HCT116 (cell line): ENCODE data around the gene SLCO4C1. TPM values are rescaled to one million over a fixed set of nuclear protein-coding genes. Genes with fewer than 3 reads are reported as not detected.

Experiments used
- ATAC-seq: fragments of 200-7000 bp; cut with Tn5 transposase; 2 replicates; pipeline ENCODE4 v1.9.1; 2020; ENCODE audit warnings: mild to moderate bottlenecking, moderate library complexity
- BruUV-seq: library from RNA; stranded (reverse); fragments of 400-500 nt; replicated peaks from 2 replicates; lab custom pipeline; 2021; lab: Mats Ljungman, UMichigan
- CTCF ChIA-PET: fragments of 300-600 bp; sonication (Branson Sonifier 250); formaldehyde crosslinking; loops from one replicate; lab custom pipeline; 2021; ENCODE audit warnings: antibody characterized with exemption; lab: Charles Lee
- POLR2A ChIA-PET: fragments of 300-600, 350-600 bp; sonication (Branson Sonifier 250); formaldehyde crosslinking; loops from one replicate; lab custom pipeline; 2021; ENCODE audit warnings: antibody characterized with exemption; lab: Charles Lee
- RAD21 ChIA-PET, 2 experiments: fragments of 300-600 bp; sonication (Branson Sonifier 250); formaldehyde crosslinking; loops; one replicate each; lab custom pipeline; 2023; ENCODE audit warnings: low total read pairs in 2 of 2; ENCODE audit not compliant: uncharacterized antibody in 2 of 2, unreplicated experiment in 2 of 2, low non-redundant PET in 1 of 2; lab: Charles Lee
- DNase-seq: peaks from one replicate; pipeline ENCODE4 v3.0.0-alpha.2; 2010; ENCODE audit warnings: low read depth, low spot score
- H2AFZ ChIP-seq: fragments of 200-600 bp; shearing (Covaris generic), sonication (generic); 2 replicates; pipeline ENCODE4 v1.6.1; 2017; ENCODE audit warnings: low read depth, mixed run types, mixed read lengths, antibody characterized with exemption, low read length; ENCODE audit not compliant: poor library complexity, severe bottlenecking
- H3K27ac ChIP-seq: 2 replicates; pipeline ENCODE4 v1.5.1; 2012; ENCODE audit warnings: low read depth, low read length
- H3K27me3 ChIP-seq: fragments of 200-600 bp; sonication (generic); 2 replicates; pipeline ENCODE4 v1.6.1; 2016; ENCODE audit warnings: mixed run types, low read length, mixed read lengths; ENCODE audit not compliant: insufficient read depth
- H3K36me3 ChIP-seq, 2 experiments: fragments of 200-500 bp in 1 of 2; fragments of 200-600 bp in 1 of 2; sonication (Bioruptor generic) in 1 of 2; sonication (generic) in 1 of 2; 2 replicates each; pipeline versions ENCODE4 v1.5.1 to v1.6.1; 2014 to 2016; ENCODE audit warnings: low read length in 2 of 2, inconsistent platforms in 1 of 2, mixed read lengths in 1 of 2, mixed run types in 1 of 2; ENCODE audit not compliant: insufficient read depth in 2 of 2, control insufficient read depth in 1 of 2
- H3K4me1 ChIP-seq, 2 experiments: fragments of 200-600 bp in 1 of 2; sonication (generic) in 1 of 2; 2 replicates each; pipeline versions ENCODE4 v1.5.1 to v1.6.1; 2012 to 2017; ENCODE audit warnings: low read length in 2 of 2, inconsistent platforms in 1 of 2, mild to moderate bottlenecking in 1 of 2, mixed read lengths in 1 of 2, mixed run types in 1 of 2, moderate library complexity in 1 of 2; ENCODE audit not compliant: insufficient read depth in 2 of 2, control insufficient read depth in 1 of 2
- H3K4me2 ChIP-seq: fragments of 200-600 bp; sonication (generic); 2 replicates; pipeline ENCODE4 v1.6.1; 2017; ENCODE audit warnings: mixed run types, low read length, mixed read lengths
- H3K4me3 ChIP-seq, 2 experiments: fragments of 200-600 bp in 1 of 2; sonication (generic) in 1 of 2; replicated peaks in 1 of 2; 2 replicates each; pipeline ENCODE4 v1.5.1; 2011 to 2016; ENCODE audit warnings: low read length in 2 of 2, control low read depth in 1 of 2, low read depth in 1 of 2, mild to moderate bottlenecking in 1 of 2, mixed read lengths in 1 of 2, mixed run types in 1 of 2
- H3K79me2 ChIP-seq: fragments of 200-600 bp; sonication (generic); 2 replicates; pipeline ENCODE4 v1.6.1; 2017; ENCODE audit warnings: mild to moderate bottlenecking, mixed run types, low read length, moderate library complexity, mixed read lengths; ENCODE audit not compliant: insufficient read depth
- H3K9ac ChIP-seq: fragments of 200-600 bp; sonication (generic); 2 replicates; pipeline ENCODE4 v1.6.1; 2016; ENCODE audit warnings: low read length, mixed read lengths
- H3K9me2 ChIP-seq: fragments of 200-600 bp; sonication (generic), shearing (Covaris generic); 2 replicates; pipeline ENCODE4 v1.6.1; 2017; ENCODE audit warnings: mixed run types, mild to moderate bottlenecking, moderate library complexity; ENCODE audit not compliant: insufficient read depth
- H3K9me3 ChIP-seq, 2 experiments: fragments of 200-500 bp in 1 of 2; fragments of 200-600 bp in 1 of 2; sonication (Bioruptor generic) in 1 of 2; sonication (generic) in 1 of 2; 2 replicates each; pipeline ENCODE4 v1.6.1; 2014 to 2017; ENCODE audit warnings: low read length in 2 of 2, mixed read lengths in 2 of 2, inconsistent platforms in 1 of 2, low read depth in 1 of 2, mild to moderate bottlenecking in 1 of 2, mixed run types in 1 of 2, moderate library complexity in 1 of 2; ENCODE audit not compliant: control insufficient read depth in 1 of 2, insufficient read depth in 1 of 2
- H4K20me1 ChIP-seq: fragments of 200-600 bp; sonication (generic), shearing (Covaris generic); 2 replicates; pipeline ENCODE4 v1.6.1; 2017; ENCODE audit warnings: mixed run types, mild to moderate bottlenecking, moderate library complexity; ENCODE audit not compliant: insufficient read depth
- ATF3 ChIP-seq: IDR thresholded peaks from 2 replicates; pipeline ENCODE4 v1.6.1; 2012
- CEBPB ChIP-seq: IDR thresholded peaks from 2 replicates; pipeline ENCODE4 v1.6.1; 2012; ENCODE audit warnings: low read depth
- EGR1 ChIP-seq: IDR thresholded peaks from 2 replicates; pipeline ENCODE4 v1.6.1; 2012; ENCODE audit warnings: low read depth
- ELF1 ChIP-seq: IDR thresholded peaks from 2 replicates; pipeline ENCODE4 v1.6.1; 2012; ENCODE audit warnings: low read depth, borderline replicate concordance
- EZH2 ChIP-seq: fragments of 200-600 bp; sonication (generic); IDR thresholded peaks from 2 replicates; pipeline ENCODE4 v1.6.1; 2017; ENCODE audit warnings: antibody characterized with exemption, mixed run types
- EZH2phosphoT487 ChIP-seq: fragments of 200-600 bp; IDR thresholded peaks from 2 replicates; pipeline ENCODE4 v1.6.1; 2018; ENCODE audit warnings: antibody characterized with exemption, borderline replicate concordance
- JUND ChIP-seq: IDR thresholded peaks from 2 replicates; pipeline ENCODE4 v1.6.1; 2012
- POLR2A ChIP-seq: IDR thresholded peaks from 2 replicates; pipeline ENCODE4 v1.7.0; 2011; ENCODE audit warnings: borderline replicate concordance; ENCODE audit not compliant: insufficient read depth, insufficient read length; ENCODE audit errors: extremely low read depth
- POLR2AphosphoS5 ChIP-seq: IDR thresholded peaks from 2 replicates; pipeline ENCODE4 v1.6.1; 2011; ENCODE audit warnings: mild to moderate bottlenecking, low read depth, low read length, moderate library complexity
- RAD21 ChIP-seq: IDR thresholded peaks from 2 replicates; pipeline ENCODE4 v1.6.1; 2012; ENCODE audit warnings: low read depth, mild to moderate bottlenecking
- SIN3A ChIP-seq: IDR thresholded peaks from 2 replicates; pipeline ENCODE4 v1.6.1; 2012; ENCODE audit warnings: low read depth
- SP1 ChIP-seq: IDR thresholded peaks from 2 replicates; pipeline ENCODE4 v1.6.1; 2012; ENCODE audit warnings: low read depth
- SRF ChIP-seq: IDR thresholded peaks from 2 replicates; pipeline ENCODE4 v1.6.1; 2012; ENCODE audit warnings: low read depth
- TCF7L2 ChIP-seq: IDR thresholded peaks from 2 replicates; pipeline ENCODE4 v1.7.0; 2011; ENCODE audit warnings: borderline replicate concordance, inconsistent platforms; ENCODE audit not compliant: insufficient read depth, insufficient read length; ENCODE audit errors: extremely low read depth
- YY1 ChIP-seq: IDR thresholded peaks from 2 replicates; pipeline ENCODE4 v1.6.1; 2011; ENCODE audit warnings: low read length, low read depth, moderate library complexity, mild to moderate bottlenecking; ENCODE audit not compliant: insufficient replicate concordance; ENCODE audit errors: extremely low read depth
- ZFX ChIP-seq: fragments of 450-650 bp; IDR thresholded peaks from 2 replicates; pipeline ENCODE4 v1.6.1; 2017
- ZNF274 ChIP-seq: fragments of 200-500 bp; sonication (Bioruptor generic); IDR thresholded peaks from 2 replicates; pipeline ENCODE4 v1.6.1; 2014; ENCODE audit warnings: mild to moderate bottlenecking, low read depth, low read length, inconsistent platforms
- intact Hi-C: fragments of 100-400 bp; cut with micrococcal nuclease; formaldehyde crosslinking; loops from 2 replicates; pipeline ENCODE4 v1.10.0; 2022
- total RNA-seq: library from RNA; stranded (reverse); gene quantifications from one replicate; pipeline ENCODE4 v1.2.1, GENCODE V29; 2021; ENCODE audit not compliant: unreplicated experiment
- TF ChIP-seq, protein P1 (sequence below): IDR thresholded peaks from 2 replicates; pipeline ENCODE4 v1.6.1; 2012; ENCODE audit warnings: low read depth
- TF ChIP-seq, protein P2 (sequence below): IDR thresholded peaks from 2 replicates; pipeline ENCODE4 v1.6.1; 2012

SLCO4C1 gene
- total RNA-seq, 1 experiment from 2014 or later: 0.12 TPM

DNA sequence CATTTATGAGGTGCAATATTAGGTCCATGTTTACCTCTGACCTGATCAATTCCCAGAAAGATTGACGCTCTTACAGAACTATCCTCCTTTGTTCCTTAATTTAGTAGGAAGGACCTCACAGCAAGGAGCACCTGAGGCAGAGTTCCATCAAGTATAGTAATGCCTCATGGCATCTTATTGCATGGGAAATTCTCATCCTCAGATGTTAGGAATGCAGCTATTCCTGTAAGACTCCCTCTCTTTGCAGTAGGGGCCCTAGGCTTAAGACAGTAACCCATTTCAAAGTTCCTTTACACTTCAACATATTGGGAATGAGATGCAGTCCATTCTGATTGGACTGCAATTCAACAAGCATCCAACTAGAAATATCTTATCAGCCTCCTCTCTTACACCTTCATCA lies 69.8 kb downstream of the SLCO4C1 start:
- Histone ChIP-seq H4K20me1 (no peaks in the 10 kb centered on the region), H3K36me3 (no peaks in the 10 kb centered on the region), H3K27ac (no peak overlapping the region), H3K9ac (no peak overlapping the region), H3K4me2 (no peak overlapping the region), H3K9me2 (no peaks in the 10 kb centered on the region), H2AFZ (no peak overlapping the region), H3K27me3 (no peaks in the 10 kb centered on the region), H3K9me3 (peaks cover 0 to 6% of the 10 kb centered on the region in 2 experiments; a peak in 1 of 4 replicates), H3K4me3 (no peak overlapping the region), H3K4me1 (no peaks in the 10 kb centered on the region), H3K79me2 (no peaks in the 10 kb centered on the region)
- DNase-seq: no peak
- ChIA-PET RAD21 (no interaction called here), CTCF (no interaction called here), POLR2A (no interaction called here)
- no peak for TF ChIP-seq ZFX
- TF ChIP-seq CEBPB: no peak
- TF ChIP-seq JUND: no peak
- TF ChIP-seq ZNF274: no peak
- TF ChIP-seq SRF: no peak
- TF ChIP-seq SIN3A: no peak
- TF ChIP-seq YY1: no peak
- TF ChIP-seq POLR2AphosphoS5: no peak
- TF ChIP-seq RAD21: no peak
- TF ChIP-seq ELF1: no peak
- no peak for TF ChIP-seq EGR1
- no peak for TF ChIP-seq ATF3
- TF ChIP-seq EZH2: no peak
- TF ChIP-seq POLR2A: no peak
- TF ChIP-seq TCF7L2: no peak
- TF ChIP-seq EZH2phosphoT487: no peak
- TF ChIP-seq, protein P1, sequence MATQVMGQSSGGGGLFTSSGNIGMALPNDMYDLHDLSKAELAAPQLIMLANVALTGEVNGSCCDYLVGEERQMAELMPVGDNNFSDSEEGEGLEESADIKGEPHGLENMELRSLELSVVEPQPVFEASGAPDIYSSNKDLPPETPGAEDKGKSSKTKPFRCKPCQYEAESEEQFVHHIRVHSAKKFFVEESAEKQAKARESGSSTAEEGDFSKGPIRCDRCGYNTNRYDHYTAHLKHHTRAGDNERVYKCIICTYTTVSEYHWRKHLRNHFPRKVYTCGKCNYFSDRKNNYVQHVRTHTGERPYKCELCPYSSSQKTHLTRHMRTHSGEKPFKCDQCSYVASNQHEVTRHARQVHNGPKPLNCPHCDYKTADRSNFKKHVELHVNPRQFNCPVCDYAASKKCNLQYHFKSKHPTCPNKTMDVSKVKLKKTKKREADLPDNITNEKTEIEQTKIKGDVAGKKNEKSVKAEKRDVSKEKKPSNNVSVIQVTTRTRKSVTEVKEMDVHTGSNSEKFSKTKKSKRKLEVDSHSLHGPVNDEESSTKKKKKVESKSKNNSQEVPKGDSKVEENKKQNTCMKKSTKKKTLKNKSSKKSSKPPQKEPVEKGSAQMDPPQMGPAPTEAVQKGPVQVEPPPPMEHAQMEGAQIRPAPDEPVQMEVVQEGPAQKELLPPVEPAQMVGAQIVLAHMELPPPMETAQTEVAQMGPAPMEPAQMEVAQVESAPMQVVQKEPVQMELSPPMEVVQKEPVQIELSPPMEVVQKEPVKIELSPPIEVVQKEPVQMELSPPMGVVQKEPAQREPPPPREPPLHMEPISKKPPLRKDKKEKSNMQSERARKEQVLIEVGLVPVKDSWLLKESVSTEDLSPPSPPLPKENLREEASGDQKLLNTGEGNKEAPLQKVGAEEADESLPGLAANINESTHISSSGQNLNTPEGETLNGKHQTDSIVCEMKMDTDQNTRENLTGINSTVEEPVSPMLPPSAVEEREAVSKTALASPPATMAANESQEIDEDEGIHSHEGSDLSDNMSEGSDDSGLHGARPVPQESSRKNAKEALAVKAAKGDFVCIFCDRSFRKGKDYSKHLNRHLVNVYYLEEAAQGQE: no peak
- no peak for TF ChIP-seq SP1
- TF ChIP-seq, protein P2, sequence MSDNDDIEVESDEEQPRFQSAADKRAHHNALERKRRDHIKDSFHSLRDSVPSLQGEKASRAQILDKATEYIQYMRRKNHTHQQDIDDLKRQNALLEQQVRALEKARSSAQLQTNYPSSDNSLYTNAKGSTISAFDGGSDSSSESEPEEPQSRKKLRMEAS: no peak
- intact Hi-C loops: no loop called here
- no TSS peak for BruUV-seq
- ATAC-seq: no peak
